GM18505 (cell line): ENCODE data around the gene RAB11B.
"Not testable (repeated sequence)": the region's sequence is repeated elsewhere in the genome, so short reads cannot be mapped to it uniquely, and the experiment has no call there.

Source experiments
- ATAC-seq: cut with Tn5 transposase; IDR thresholded peaks from one replicate; pipeline ENCODE4 v1.9.1; 2021; ENCODE audit not compliant: unreplicated experiment
- POLR2A ChIP-seq: IDR thresholded peaks from 4 replicates; pipeline ENCODE4 v1.6.1; 2011; ENCODE audit warnings: borderline replicate concordance; ENCODE audit not compliant: insufficient read depth, insufficient read length; ENCODE audit errors: extremely low read depth

RAB11B gene

DNA sequence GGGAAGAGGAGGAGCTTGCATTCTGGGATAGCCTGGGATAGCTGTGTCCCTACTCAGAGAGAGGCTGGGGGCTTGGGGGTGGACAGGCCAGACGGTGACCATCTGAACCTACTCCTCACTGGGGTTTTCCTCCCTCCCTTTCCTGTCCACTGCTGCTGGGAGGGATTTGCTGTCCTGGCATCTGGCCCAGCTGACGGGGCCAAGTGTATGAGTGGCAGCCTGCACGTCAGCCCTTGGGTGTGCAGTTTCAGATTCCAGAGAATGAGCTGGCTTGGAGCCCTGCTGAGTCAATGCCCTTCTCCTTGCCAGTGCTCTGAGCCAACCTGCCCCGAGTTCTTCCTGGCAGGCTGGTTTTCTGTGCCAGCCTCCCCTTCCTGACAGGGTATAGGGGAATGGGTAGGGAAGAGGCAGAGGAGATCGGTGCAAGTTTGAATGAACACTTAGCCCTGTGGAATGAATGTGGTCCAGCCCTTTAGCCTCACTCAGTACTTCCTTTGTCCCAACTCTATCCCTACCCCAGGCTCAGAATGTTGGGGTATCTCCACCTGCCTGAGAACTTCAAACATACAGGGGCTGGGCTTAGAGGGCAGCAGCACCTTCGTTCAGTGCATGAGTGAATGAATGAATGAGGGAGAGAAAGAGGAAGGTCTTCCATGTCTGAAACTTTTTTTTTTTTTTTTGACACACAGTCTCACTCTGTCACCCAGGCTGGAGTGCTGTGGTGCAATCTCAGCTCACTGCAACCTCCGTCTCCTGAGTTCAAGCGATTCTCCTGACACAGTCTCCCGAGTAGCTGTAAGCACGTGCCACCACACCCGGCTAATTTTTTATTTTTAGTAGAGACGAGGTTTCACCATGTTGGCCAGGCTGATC lies 28.0 kb upstream of the RAB11B start:
- ATAC-seq: no peak
- no peak for TF ChIP-seq POLR2A

DNA sequence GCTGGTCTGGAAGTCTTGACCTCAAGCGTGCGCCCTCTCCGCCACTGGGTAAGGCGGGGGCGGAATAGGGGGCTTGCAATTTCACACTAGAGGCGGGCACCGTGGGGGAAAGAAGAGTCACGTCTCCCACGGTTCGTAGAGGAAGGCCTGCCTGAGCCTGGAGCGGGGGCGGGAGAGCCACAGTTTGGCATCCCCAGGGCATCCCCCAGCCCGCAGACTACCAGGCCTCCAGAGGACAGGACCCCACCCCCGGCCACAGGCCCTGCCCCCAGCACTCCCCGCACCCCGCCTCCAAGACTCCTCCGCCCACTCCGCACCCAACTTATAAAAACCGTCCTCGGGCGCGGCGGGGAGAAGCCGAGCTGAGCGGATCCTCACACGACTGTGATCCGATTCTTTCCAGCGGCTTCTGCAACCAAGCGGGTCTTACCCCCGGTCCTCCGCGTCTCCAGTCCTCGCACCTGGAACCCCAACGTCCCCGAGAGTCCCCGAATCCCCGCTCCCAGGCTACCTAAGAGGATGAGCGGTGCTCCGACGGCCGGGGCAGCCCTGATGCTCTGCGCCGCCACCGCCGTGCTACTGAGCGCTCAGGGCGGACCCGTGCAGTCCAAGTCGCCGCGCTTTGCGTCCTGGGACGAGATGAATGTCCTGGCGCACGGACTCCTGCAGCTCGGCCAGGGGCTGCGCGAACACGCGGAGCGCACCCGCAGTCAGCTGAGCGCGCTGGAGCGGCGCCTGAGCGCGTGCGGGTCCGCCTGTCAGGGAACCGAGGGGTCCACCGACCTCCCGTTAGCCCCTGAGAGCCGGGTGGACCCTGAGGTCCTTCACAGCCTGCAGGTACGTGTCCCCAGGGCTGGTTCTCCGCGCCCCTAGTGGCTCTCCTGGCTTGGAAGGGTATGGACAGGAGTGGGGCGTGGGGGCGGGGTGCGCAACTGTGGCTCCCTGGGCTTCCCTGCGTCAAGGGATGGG lies 26.1 kb upstream of the RAB11B start, which contains the start of gene ANGPTL4:
Gene ANGPTL4, plus strand, starts transcription at position 353 of the 969 bp plus-strand sequence. Its CDS starts 167 bp downstream, at position 520.
- no peak for ATAC-seq
- no peak for TF ChIP-seq POLR2A

DNA sequence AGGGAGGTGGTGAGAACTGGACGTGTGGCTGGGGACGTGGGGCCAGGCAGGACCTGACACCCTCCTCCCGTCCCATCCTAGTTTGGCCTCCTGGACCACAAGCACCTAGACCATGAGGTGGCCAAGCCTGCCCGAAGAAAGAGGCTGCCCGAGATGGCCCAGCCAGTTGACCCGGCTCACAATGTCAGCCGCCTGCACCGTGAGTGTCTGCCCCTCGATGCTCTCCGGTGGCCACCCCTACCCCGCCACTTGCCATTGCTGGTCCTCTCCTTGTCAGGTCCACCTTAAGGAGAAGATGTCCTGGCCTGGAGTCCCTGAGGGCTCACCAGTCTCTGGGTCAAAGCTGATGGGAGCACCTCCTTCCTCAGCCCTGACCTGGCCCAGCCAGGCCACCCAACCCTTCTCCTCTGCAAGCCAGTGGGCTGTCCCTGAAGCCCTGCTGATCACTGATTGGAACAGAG lies 24.0 kb upstream of the RAB11B start:
- no peak for TF ChIP-seq POLR2A
- ATAC-seq: no peak

DNA sequence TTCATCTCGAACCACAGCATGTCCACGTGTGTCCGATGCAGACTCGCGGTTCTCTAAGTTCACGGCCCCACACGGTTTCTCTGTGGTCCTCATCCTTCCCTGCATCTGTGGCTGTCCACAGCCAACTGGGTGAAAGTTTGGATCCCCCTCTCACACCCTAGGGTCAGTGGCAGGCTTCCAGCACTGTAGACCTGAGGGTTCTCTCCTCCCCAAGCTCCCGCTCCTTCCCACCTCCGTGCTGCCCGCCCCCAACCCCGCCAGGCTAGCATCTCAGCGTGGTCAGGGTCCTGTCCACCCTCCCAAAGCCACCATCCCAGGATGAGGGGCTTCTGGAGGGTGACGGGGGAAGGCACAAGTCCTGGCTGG lies 23.2 kb upstream of the RAB11B start:
- ATAC-seq: no peak
- TF ChIP-seq POLR2A: no peak

GRCh38 chr19:8367327-8368001 lies 22.7 kb upstream of the RAB11B start:
- ATAC-seq: no peak
- TF ChIP-seq POLR2A: no peak

DNA sequence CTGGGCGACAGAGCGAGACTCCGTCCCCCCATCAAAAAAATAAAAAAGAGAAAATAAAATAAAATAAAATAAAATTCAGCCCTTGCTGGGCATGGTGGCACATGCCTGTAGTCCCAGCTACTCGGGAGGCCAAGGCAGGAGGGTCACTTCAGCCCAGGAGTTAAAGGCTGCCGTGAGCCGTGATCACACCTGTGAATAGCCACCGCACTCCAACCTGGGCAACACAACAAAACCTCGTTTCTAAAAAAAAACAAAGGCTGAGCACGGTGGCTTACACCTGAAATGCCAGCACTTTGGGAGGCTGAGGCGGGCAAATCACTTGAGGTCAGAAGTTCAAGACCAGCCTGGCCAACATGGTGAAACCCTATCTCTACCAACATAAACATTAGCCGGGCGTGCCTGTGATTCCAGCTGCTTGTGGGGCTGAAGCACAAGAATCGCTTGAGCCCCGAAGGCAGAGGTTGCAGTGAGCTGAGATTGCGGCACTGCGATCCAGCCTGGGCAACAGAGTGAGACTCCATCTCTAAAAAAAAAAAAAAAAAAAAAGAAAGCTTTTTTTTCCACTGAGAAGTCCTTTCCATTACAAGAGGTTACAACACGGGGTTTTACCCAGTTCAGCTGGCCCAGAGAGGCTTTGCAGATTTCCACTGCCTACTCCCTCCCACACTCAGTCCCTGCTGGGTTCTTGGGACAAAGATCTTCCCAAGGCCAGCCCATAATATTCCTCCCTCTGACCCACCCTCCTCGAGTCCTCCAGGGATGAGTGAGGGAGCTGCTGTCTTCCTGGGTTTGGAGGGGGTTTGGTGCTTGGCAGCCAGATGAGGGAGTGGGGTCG lies 19.8 kb upstream of the RAB11B start:
- ATAC-seq: no peak
- TF ChIP-seq POLR2A: no peak

- no peak for TF ChIP-seq POLR2A
- no peak for ATAC-seq
Measured at GRCh38 chr19:8371011-8371804, 19.0 kb upstream of the RAB11B start.

- no peak for TF ChIP-seq POLR2A
- ATAC-seq: no peak
Measured at GRCh38 chr19:8373867-8374813, 16.0 kb upstream of the RAB11B start.

GRCh38 chr19:8375766-8376165 lies 14.4 kb upstream of the RAB11B start:
- ATAC-seq: not testable (repeated sequence)

- not testable (repeated sequence) for ATAC-seq
Measured at GRCh38 chr19:8376373-8376974, 13.7 kb upstream of the RAB11B start.

DNA sequence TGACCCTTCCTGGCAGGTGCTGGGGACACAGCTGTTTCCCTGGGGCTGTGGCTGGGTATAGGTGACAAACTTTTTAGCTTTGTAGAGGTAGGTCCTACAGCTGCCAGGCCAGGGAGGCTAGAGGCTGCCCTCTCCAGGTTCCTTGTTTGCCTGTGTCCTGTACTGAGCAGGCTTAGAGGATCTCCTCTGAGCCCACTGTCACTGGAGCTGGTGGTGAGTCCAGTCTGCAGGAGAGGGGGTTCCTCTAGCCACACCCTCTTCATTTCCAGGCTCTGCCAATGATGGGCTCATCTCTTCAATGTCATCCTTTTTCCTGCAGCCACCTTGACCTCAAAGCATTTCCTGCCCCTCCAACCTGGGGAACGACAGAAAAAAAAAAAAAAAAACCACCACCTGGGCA lies 12.6 kb upstream of the RAB11B start:
- TF ChIP-seq POLR2A: no peak
- no peak for ATAC-seq

DNA sequence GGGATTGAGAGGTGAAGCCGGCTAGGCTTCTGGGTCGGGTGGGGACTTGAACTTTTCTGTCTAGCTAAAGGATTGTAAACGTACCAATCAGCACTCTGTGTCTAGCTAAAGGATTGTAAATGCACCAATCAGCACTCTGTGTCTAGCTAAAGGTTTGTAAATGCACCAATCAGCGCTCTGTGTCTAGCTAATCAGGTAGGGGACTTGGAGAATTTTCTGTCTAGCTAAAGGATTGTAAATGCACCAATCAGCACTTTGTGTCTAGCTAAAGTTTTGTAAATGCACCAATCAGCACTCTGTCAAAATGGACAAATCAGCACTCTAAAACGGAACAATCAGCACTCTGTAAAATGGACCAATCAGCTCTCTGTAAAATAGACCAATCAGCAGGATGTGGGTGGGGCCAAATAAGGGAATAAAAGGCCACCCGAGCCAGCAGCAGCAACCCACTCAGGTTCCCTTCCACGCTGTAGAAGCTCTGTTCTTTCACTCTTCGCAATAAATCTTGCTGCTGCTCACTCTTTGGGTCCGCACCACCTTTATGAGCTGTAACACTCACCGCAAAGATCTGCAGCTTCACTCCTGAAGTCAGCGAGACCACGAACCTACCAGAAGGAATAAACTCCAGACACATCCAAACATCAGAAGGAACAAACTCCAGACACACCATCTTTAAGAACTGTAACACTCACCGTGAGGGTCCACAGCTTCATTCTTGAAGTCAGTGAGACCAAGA lies 10.8 kb upstream of the RAB11B start:
- ATAC-seq: not testable (repeated sequence)

DNA sequence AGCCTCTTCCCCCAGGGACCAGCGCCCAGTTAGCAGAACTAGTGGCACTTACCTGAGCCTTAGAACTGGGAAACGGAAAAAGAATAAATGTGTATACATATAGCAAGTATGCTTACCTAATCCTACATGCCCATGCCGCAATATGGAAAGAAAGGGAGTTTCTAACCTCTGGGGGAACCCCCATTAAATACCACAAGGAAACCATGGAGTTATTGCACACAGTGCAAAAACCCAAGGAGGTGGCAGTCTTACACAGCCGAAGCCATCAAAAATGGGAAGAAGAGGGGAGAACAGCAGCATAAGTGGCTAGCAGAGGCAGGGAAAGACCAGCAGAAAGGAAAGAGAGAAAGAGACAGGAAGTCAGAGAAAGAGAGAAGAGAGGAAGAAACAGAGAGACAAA lies 5.6 kb upstream of the RAB11B start:
- ATAC-seq: not testable (repeated sequence)

DNA sequence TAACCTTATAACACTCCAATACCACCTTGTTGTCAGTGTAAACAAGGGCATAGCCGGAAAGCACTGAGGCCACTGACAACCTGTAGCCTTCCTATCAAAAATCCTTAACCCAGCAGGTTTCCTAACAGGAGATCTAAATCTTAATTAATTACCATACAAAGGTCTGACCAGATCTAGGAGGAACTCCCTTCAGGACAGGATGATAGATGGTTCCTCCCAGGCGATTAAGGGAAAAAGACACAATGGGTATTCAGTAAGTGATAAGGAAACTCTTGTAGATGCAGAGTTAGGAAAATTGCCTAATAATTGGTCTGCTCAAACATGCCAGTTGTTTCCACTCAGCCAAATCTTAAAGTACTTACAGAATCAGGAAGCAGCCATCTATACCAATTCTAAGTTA lies 5.1 kb upstream of the RAB11B start:
- ATAC-seq: not testable (repeated sequence)

DNA sequence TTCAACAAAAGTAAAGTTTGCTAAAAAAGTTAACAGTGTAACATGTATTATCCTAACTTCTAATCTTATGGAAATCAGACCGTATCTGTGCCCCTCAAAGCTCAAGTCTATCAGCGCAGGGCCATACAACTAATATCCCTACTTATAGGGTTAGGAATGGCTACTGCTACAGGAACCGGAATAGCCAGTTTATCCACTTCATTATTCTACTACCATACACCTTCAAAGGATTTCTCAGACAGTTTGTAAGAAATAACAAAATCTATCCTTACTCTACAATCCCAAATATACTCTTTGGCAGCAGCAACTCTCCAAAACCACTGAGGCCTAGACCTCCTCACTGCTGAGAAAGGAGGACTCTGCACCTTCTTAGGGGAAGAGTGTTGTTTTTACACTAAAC lies 4.6 kb upstream of the RAB11B start:
- ATAC-seq: not testable (repeated sequence)

GRCh38 chr19:8386419-8386818 lies 3.7 kb upstream of the RAB11B start:
- ATAC-seq: not testable (repeated sequence)
